Transverse colon (tissue), 4 donors: ENCODE data around the gene CLIC4. TPM values are rescaled to one million over a fixed set of nuclear protein-coding genes. Genes with fewer than 3 reads are reported as not detected.
"Not testable (repeated sequence)": the region's sequence is repeated elsewhere in the genome, so short reads cannot be mapped to it uniquely, and the experiment has no call there.

Experiments
- DNase-seq: peaks from one replicate; pipeline ENCODE4 v3.0.0-alpha.2; 2019
- H3K27ac ChIP-seq, 4 donors: fragments of 200-600 bp; sonication (generic); 2 replicates each; pipeline ENCODE4 v1.5.1; 2016 to 2018; ENCODE audit warnings: inconsistent platforms in 4 of 4
- H3K27me3 ChIP-seq: fragments of 200-600 bp; sonication (generic); 2 replicates; pipeline ENCODE4 v1.5.1; 2017; ENCODE audit warnings: inconsistent platforms
- H3K36me3 ChIP-seq, 4 donors: fragments of 200-600 bp; sonication (generic); 2 replicates each; pipeline ENCODE4 v1.5.1; 2017 to 2019; ENCODE audit warnings: inconsistent platforms in 4 of 4
- H3K4me1 ChIP-seq, 4 donors: fragments of 200-600 bp; sonication (generic); 2 replicates each; pipeline ENCODE4 v1.5.1; 2017 to 2020; ENCODE audit warnings: inconsistent platforms in 4 of 4
- H3K4me3 ChIP-seq, 4 donors: fragments of 200-600 bp; sonication (generic); 1 replicate in 1 of 4; 2 replicates in 3 of 4; pipeline versions ENCODE4 v1.5.1 to v1.6.1; 2017 to 2019; ENCODE audit warnings: inconsistent platforms in 4 of 4
- H3K9me3 ChIP-seq, 2 donors: fragments of 200-600 bp; sonication (generic); 2 replicates each; pipeline ENCODE4 v1.5.1; 2017 to 2019; ENCODE audit warnings: inconsistent platforms in 2 of 2
- CTCF ChIP-seq, 5 experiments: fragments of 200-600 bp in 3 of 5; fragments of 450-650 bp in 2 of 5; sonication (generic) in 3 of 5; IDR thresholded peaks; 1 replicate in 2 of 5; 2 replicates in 3 of 5; pipeline ENCODE4 v1.5.1; 2016 to 2017; ENCODE audit warnings: antibody characterized with exemption in 5 of 5, inconsistent platforms in 3 of 5, mild to moderate bottlenecking in 2 of 5, moderate library complexity in 1 of 5
- EP300 ChIP-seq: sonication (generic); formaldehyde crosslinking; IDR thresholded peaks from one replicate; pipeline ENCODE4 v1.6.1; 2017; ENCODE audit warnings: antibody characterized with exemption, low read depth
- POLR2A ChIP-seq: fragments of 450-650 bp; IDR thresholded peaks from one replicate; pipeline ENCODE4 v1.6.1; 2016; ENCODE audit warnings: antibody characterized with exemption, mild to moderate bottlenecking, moderate library complexity
- POLR2AphosphoS5 ChIP-seq, 3 donors: sonication (generic); formaldehyde crosslinking; IDR thresholded peaks; one replicate each; pipeline ENCODE4 v1.6.1; 2016; ENCODE audit warnings: antibody characterized with exemption in 3 of 3
- WGBS, 2 donors: methylation state at CpG; one replicate each; pipeline ENCODE4 v1.1.5; 2018; ENCODE audit warnings: low coverage in 1 of 2; 5-methylcytosine and 5-hydroxymethylcytosine counted together
- in situ Hi-C, 4 donors: fragments of 200-750 bp; cut with MboI; loops; one replicate each; pipeline versions ENCODE4 v1.15.0 to v1.15.1; 2017; ENCODE audit warnings: low sequenced_read_pairs in 3 of 4, low pct_ligation_motif_present in 1 of 4, low pct_unique_long_range_greater_than_20kb in 1 of 4
- intact Hi-C: fragments of 100-400 bp; cut with DNase I; formaldehyde crosslinking; loops from one replicate; pipeline ENCODE4 v1.15.1; 2023; ENCODE audit warnings: low total_unique reads
- total RNA-seq, 4 donors: library from RNA; depleted of rRNA; stranded (reverse); fragments of >200 nt; gene quantifications; one replicate each; pipeline ENCODE4 v1.1.0, GENCODE V29; 2016

The CLIC4 gene
- total RNA-seq, result 100 to 1,000 TPM in 1 of 4 donors, 10 to 100 TPM in 3; 52.4 to 107 (median 65.0) TPM

DNA sequence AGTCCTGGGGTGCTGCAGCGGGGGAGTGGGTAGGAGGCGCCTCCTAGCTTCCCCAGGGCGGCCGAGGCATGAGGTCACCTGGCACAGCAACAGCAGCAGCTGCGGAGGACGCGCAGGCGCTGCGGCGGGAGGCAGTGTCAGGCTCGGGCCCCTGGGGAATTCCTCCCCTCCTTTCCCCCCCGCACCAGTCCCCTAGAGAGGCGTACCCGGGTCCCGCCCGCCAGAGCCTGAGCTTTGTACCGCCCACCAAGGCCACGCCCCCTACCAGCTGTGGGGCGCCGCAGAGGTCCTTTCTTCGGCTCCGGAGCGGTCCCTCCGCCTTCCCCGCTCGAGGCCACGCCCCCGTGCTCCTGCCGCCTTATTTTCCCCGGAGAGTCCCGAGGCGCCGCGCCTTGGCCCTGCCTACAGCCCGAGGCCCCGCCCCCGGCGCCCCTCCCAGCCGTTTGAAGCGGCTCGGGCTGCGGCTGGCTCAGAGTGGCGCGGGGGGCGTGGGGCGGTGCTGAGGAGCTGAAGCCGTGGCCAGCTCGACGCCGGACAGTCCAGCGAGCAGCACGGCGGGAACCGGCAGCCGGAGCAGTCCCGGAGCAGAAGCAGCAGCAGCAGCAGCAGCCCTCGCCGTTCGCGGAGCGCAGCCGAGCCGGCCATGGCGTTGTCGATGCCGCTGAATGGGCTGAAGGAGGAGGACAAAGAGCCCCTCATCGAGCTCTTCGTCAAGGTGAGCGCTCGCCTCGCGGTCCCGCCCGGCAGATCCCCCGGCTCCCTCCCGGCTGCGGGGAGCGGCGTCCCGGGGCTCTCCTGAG, at the start of gene CLIC4:
Gene CLIC4, plus strand, starts transcription at position 537 of the 800 bp plus-strand sequence. Its CDS starts 107 bp downstream, at position 644.
- intact Hi-C loops, result loop anchor here (10.0 kb wide), 1 partner anchor 80 kb away; no protein-coding TSS in a partner anchor
- peaks cover 18 to 51% (median 31%) of the 10 kb centered on the region in 4 donors for H3K4me1 ChIP-seq
- H3K4me3 ChIP-seq, result peak within 1 kb of the TSS; percentile 82 to 97 (median 94)
- in situ Hi-C loops, result no loop called here
- H3K27ac ChIP-seq, result peak within 1 kb of the TSS; percentile 88 to 99 (median 96)
- no peaks in the 10 kb centered on the region for H3K36me3 ChIP-seq
- peak; percentile 100 for DNase-seq
- no peaks in the 10 kb centered on the region for H3K9me3 ChIP-seq
- TF ChIP-seq EP300, result no peak
- peak; percentile 93 for TF ChIP-seq POLR2A
- TF ChIP-seq POLR2AphosphoS5 (IDR thresholded peaks at IDR 0.05), result peak; percentile 98 to 99 (median 99)
- TF ChIP-seq CTCF (IDR thresholded peaks at IDR 0.05), result peak in 1 of 5 experiments; percentile 18
- H3K27me3 ChIP-seq, result peaks cover 5% of the 10 kb centered on the region
- WGBS, 2 donors, result 1 to 20% methylated on average over 1 to 56 of the region's 80 CpGs

DNA sequence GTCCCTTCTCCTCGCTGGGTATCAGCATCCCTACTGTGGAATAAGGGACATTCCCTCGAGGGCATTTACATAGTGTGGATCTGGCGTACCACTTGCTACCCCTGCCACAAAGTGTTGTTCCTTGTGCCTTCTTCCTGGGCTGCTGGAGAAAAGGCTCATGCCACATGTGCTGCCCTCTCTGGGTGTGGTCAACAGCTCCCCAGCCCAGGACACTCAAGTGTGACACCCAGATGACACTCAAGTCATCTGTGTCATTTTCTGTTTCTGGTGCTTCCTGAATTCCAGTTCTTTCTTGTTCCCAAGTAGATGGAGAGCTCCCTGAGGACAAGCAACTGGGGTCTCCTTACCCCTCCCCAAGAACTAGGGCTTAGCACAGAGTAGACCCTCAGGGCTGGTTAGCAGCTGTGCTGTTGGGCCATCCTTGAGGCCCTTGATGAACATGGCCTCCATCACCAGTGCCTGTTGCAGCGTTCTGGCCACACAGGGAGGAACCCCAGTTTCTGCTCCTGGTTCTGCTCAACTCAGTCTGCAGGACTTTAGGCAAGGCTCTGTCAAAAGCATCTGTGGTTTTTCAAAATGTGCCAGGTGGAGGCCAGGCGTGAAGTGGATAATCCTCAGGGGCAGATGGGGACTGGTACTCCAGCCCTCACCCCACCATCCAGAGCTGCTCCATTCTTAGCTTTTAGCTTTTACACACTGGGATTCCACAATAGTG, 49.0 kb upstream of the CLIC4 start:
- Histone ChIP-seq H3K36me3 (no peaks in the 10 kb centered on the region), H3K27ac (no peak overlapping the region), H3K27me3 (no peaks in the 10 kb centered on the region), H3K9me3 (no peaks in the 10 kb centered on the region), H3K4me3 (no peak overlapping the region), H3K4me1 (peaks cover 0 to 13% (median 3%) of the 10 kb centered on the region in 4 donors)
- intact Hi-C loops, result no loop called here
- no peak for DNase-seq
- WGBS, 2 donors, result 85% methylated on average over 5 of the region's 5 CpGs; no CpG with 5 or more reads in 1 of the 2 donors
- in situ Hi-C loops, result loop anchor here in 3 of 4 donors (25.0 kb wide), 1 partner anchor 516 kb away; no protein-coding TSS in a partner anchor
- no peak for TF ChIP-seq CTCF (IDR thresholded peaks at IDR 0.05)
- no peak for TF ChIP-seq POLR2AphosphoS5 (IDR thresholded peaks at IDR 0.05)
- no peak for TF ChIP-seq POLR2A
- TF ChIP-seq EP300, result no peak

DNA sequence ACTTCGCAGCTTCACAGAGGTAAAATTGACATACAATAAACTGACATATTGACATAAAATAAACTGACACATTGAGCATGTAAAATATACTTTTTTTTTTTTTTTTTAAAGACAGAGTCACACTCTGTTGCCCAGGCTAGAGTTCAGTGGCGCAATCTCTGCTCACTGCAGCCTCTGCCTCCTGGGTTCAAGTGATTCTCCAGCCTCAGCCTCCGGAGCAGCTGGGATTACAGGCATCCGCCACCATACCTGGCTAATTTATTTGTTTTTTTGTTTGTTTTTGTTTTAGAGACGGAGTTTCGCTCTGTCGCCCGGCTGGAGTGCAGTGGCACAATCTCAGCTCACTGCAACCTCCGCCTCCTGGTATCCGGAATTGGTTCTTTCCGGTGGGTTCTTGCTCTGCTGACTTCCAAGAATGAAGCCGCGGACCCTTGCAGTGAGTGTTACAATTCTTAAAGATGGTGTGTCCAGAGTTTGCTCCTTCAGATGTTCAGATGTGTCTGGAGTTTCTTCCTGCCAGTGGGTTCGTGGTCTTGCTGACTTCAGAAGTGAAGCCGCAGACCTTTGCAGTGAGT, 48.4 kb upstream of the CLIC4 start:
- in situ Hi-C loops, result loop anchor here in 3 of 4 donors (25.0 kb wide), 1 partner anchor 515 kb away; no protein-coding TSS in a partner anchor
- no peak for TF ChIP-seq EP300
- TF ChIP-seq POLR2AphosphoS5 (IDR thresholded peaks at IDR 0.05), result no peak
- no peak for TF ChIP-seq CTCF (IDR thresholded peaks at IDR 0.05)
- no peak for TF ChIP-seq POLR2A
- WGBS, 2 donors, result 76 to 90% methylated on average over 2 to 15 of the region's 15 CpGs
- intact Hi-C loops, result no loop called here
- Histone ChIP-seq H3K27me3 (no peaks in the 10 kb centered on the region), H3K9me3 (no peaks in the 10 kb centered on the region), H3K4me1 (peaks cover 0 to 13% (median 3%) of the 10 kb centered on the region in 4 donors), H3K27ac (no peak overlapping the region), H3K36me3 (no peaks in the 10 kb centered on the region), H3K4me3 (no peak overlapping the region)
- DNase-seq, result no peak

GRCh38 chr1:24697453-24698001, 47.7 kb upstream of the CLIC4 start:
- WGBS, 2 donors, result 88 to 93% methylated on average over 4 to 7 of the region's 7 CpGs
- H3K27ac ChIP-seq, H3K27me3 ChIP-seq, H3K36me3 ChIP-seq, H3K4me3 ChIP-seq, intact Hi-C loops, H3K9me3 ChIP-seq, DNase-seq: not testable (repeated sequence)
- peaks cover 0 to 13% (median 3%) of the 10 kb centered on the region in 4 donors for H3K4me1 ChIP-seq
- in situ Hi-C loops, result loop anchor here in 3 of 4 donors (25.0 kb wide), 1 partner anchor 515 kb away; no protein-coding TSS in a partner anchor

DNA sequence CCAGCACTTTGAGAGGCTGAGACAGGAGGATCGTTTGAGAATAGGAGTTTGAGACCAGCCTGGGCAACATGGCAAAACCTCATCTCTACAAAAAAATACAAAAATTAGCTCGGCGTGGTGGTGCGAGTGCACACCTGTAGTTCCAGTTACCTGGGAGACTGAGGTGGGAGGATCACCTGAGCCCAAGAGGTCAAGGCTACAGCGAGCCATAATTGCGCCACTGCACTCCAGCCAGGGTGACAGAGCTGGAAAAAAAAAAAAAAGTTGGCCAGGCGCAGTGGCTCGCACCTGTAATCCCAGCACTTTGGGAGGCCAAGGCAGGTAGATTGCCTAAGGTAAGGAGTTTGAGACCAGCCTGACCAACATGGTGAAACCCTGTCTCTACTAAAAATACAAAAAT, 46.9 kb upstream of the CLIC4 start:
- H3K27ac ChIP-seq, H3K9me3 ChIP-seq, DNase-seq, H3K27me3 ChIP-seq, intact Hi-C loops, H3K36me3 ChIP-seq, H3K4me3 ChIP-seq: not testable (repeated sequence)
- in situ Hi-C loops, result loop anchor here in 3 of 4 donors (25.0 kb wide), 1 partner anchor 514 kb away; no protein-coding TSS in a partner anchor
- H3K4me1 ChIP-seq, result peaks cover 0 to 13% (median 3%) of the 10 kb centered on the region in 4 donors
- 90 to 100% methylated on average over 5 to 8 of the region's 8 CpGs for WGBS, 2 donors
